ENCODE data around the gene SLX4IP.

Gene SLX4IP

DNA sequence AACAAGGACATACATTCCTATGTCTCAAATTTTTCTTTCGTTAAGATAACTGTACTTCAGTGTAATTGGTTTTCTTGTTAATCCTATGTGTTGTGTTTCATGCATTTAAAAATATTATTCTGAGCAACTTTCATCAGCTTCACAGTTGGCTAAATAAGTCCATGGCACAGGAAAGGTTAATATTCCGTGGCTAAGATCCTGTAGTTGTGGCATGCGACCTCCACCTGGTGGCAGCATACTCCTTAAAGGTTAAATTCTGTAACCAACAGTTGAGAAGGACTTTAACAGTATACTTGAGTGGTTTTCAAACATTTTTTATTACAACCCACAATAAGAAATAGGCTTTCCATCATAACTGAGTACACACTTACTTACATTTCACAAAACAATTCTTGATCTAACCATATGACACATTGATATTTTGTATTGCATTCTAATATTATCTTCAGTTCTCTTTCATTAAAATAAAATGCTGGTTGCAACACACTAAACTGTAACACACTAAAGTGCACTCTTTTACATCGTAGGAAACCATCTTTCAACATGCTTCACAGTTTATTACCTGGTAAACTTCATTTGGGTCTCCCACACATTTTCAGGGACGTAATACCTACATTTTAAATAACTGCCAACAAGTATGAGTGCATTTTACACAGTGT, 118.3 kb downstream of the SLX4IP start:
- DNase-seq = peak; percentile 6

DNA sequence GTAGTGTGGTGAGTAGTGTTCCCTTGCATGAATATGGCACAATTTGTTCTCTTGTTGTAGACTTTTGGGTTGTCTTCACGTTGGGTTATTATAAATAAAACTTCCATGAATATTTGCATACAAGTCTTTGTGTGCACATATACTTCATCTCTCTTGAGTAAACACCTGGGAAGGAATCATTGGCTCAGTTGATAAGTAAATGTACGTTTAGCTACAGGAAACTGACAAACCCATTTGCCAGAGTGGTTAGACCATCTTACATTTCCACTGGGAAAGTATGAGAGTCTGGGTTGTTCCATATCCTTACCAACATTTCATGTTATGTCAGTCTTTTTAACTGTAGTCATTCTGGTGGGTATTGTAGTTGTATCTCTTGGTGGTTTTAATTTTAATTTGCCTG, 119.2 kb downstream of the SLX4IP start:
- DNase-seq = no peak

- DNase-seq = no peak
These were observed 120.3 kb downstream of the SLX4IP start for GRCh38 chr20:10555393-10555792.

DNA sequence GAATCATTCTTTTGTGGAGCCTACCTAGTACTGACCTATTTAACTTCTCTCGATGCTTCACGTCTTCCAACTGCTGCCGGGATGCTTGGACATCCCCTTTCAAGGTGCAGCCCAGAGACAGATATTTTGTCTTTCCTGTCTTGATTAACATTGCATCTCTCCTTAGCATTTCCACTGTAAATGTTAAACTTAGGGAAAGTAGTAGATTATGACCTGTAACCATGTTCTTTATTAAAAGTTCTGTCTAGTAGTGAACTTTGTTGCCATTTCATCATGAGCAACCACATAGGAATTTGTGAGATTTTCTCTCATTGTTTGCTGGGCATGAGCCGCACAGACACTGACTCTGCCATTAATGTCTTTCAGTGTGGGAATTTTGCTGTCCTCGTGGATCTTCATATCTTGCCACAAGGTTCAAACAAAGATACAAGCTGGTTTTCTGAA, 120.8 kb downstream of the SLX4IP start:
- no peak for DNase-seq

DNA sequence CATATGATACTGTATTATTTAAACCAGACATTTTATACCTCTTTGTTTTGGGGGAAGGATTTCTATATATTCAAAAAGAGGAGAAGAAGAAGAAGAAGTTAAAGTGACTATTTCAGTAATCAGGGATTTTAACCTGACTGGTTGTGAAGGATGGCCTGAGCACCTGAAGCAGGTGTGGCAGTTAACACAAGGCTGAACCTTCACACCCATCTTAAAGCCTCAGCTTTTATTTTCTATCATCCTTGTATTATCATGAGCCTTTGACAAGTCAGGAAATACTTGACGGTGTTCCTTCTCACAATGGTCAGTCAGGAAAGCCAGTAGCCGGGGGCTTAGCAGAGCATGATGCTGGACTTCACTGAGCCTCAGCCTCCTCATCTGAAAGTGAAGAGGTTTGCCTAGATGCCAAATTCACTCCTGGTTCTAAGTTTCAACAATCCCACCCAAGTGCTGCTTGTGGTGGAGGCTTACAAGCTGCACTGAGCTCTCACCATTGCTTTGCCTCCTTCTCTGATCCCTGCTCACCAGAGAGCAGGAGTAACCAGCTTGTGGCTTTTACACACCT, 121.5 kb downstream of the SLX4IP start:
- no peak for DNase-seq

DNA sequence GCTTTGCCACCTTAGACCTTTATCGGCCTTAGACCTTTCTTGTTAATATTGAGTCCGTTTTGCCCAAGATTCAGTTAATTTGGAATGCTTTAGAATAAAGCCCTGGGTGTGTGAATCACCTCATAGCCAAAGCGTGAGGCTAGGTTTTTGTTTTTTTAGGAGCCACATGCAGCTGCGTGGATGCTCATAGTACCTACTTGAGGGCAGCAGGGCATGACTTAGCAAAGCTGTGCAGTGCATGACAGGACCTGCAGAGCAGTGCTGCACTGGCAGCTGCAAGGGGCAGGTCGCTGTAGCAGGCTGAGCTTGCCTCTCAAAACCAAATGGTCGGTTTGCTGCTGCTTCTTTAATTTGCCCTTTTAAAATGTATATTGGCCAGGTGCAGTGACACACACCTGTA, 122.6 kb downstream of the SLX4IP start:
- no peak for DNase-seq

- DNase-seq = peak; percentile 26
These were observed 123.6 kb downstream of the SLX4IP start for GRCh38 chr20:10558635-10559187.

DNA sequence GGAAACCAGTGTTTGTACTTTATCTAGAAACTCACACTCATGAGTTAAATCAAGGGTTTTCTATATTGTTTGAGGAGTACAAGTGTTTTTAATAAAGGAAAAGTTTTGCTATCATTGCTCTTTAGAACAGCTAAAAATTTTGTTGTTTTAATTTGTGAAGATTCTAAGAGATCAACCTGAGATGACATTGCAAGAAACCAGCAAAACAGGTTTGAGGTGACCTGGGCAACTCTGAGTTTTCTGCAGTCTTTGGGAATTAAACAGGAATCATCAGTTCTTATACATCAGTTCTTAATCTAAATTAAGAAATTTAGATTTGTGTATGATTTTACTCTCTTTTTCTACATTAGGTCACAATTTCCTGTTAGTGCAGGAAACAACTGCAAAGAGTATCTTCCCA, 124.2 kb downstream of the SLX4IP start:
- DNase-seq = no peak

DNA sequence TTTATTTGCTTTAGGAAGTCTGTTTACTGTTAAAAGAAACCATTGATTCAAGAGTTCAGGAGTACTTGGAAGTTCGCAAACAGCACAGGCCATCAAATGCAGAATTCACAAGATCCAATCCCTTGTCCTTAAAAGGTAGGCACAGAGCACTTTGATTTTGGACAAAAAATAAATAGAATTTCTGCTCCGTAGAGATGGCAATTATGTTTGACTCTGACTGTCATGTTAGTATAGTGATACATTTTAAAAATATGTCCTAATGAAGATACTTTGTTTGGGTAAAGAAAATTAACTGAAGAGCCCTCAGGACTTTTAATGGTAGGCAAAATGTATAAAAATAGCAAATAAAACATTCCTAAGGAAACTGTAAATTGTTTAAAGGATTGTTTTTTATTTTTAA, 125.6 kb downstream of the SLX4IP start:
- no peak for DNase-seq

GRCh38 chr20:10561302-10561701, 126.2 kb downstream of the SLX4IP start:
- DNase-seq = no peak

DNA sequence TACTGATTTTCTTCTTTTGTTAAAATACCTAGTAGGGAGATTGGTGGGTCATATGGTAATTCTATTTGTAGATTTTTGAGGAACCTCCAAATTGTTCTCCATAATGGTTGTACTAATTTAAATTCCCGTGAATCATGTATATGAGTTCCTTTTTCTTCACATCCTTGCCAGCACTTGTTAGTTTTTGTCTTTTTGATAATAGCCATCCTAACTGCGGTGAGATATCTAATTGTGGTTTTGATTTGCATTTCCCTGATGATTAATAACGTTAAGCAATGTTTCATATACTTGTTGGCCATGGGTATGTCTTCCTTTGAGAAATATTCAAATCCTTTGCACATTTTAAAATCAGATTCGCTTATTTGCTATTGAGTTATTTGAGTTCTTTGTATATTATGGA, 127.8 kb downstream of the SLX4IP start:
- DNase-seq = no peak

- no peak for DNase-seq
These were observed 128.9 kb downstream of the SLX4IP start for GRCh38 chr20:10563935-10564492.

DNA sequence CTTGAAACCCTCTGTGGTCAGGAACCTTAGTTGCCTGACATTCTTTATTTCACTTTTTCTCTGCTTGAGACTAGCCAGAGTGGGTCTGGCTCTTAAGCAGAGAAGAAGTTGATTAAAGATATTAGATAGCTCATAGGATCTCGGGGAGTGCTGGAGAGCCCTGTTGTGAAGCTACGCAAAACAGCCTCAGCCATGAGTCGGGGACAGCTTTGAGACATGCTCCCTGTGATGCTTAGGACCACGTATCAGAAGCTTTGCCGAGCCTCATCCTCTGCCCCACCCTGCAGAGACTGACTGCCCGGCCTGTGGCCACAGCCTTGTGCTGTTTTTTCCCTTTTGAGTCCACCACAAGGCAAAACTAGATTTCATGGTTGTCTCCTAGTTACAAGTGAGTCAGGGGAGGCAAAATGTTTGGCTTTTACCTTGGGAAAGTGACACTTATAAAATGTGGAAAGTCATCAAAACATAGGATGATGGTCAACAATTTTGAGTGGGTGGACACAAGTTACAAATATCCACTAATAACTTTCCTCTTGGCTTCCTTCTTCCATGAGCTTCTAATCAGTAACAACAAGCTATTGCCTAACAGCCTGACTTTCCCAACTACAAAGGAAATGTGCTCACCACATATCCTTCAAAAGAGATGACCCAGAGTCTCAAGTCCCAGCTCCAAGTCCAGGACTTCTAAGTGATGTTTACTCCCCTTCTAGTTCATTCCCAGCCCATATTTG, 130.3 kb downstream of the SLX4IP start:
- no peak for DNase-seq

DNA sequence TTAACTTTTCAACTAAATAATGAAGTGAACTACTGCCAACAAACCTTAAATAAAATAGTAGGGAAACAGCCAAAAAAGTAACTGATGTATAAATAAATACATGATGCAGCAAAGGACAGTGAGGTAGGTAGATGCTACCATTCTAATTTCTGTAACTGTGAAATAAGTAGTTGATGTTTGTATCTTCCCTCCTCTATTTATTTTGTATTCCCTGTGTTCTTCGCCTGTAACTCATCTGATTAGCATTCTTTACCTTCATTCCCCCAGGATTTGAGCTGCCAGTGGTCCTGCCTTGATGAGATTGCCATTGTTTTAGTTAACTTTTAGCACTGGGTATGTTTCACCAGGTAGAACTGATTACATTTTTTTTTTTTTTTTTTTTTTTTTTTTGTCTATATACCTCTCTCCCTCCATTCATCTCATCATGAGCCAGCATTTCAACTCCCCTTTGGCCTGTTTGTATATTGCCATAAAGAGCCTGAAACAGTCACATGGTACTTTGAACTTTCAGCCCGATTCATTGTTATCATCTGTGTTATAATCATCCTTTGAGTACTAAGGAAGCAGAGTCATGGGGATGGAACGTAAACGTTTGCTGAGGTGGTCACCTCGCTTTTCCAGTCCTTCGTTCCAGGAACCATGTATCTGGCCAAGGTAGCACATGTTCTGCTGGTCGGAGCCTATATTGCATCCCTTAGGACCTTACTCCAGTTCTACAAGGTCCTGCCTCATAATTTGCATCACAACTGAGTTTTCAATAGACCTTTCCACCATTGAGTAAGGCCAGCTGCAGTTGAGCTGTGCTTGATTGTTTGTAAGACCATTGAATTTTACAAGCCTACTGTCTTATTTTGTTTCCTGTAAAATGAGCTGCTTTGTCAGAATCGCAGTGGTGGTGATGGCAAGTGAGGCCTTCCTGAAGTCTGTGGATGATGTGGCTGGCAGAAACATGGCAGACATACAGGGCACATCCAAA, 131.1 kb downstream of the SLX4IP start:
- DNase-seq = no peak

DNA sequence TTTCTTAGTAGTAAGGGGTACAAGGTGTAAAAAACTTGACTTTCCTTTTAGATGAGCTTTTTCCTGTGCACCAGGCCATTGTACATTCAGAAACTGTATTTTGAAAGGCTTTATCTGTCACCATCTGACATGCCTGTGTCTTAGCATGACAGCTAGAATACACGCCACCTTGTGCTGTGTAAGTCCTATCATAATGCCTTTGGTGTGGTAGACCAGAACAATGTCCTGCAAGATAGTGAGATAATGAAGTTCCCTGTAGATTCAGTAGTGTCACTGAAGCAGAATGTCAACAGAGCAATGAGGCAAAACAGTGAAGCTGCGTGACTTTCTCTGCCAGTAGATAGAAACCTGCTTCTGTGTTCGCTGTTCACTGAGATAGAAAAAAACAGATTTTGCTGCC, 132.9 kb downstream of the SLX4IP start:
- peak; percentile 9 for DNase-seq

DNA sequence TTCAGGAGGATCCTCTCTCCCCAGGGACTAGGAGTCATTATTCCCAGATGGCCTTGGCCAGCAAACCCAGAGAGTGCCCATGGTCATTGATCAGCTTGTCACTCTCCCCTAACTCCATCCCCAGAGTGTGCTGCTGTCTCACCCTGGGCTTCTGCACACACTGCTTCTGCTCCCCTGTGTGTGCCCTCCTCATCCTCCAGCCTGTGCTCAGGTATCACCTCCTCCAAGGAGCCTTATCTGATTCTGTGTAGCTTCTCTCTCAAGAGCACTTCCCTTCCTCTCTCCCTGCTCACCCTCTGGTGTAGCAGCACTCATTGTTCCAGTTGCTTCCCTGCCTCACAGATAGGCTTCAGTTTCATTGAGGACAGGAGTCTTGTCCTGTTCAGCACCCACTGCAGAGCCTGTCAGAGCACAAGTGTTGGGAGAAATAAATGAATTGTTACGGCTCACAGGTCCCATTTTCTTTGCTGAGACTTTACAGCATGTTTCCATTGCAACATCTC, 136.3 kb downstream of the SLX4IP start:
- no peak for DNase-seq

GRCh38 chr20:10572853-10573252, 137.7 kb downstream of the SLX4IP start:
- DNase-seq = no peak

DNA sequence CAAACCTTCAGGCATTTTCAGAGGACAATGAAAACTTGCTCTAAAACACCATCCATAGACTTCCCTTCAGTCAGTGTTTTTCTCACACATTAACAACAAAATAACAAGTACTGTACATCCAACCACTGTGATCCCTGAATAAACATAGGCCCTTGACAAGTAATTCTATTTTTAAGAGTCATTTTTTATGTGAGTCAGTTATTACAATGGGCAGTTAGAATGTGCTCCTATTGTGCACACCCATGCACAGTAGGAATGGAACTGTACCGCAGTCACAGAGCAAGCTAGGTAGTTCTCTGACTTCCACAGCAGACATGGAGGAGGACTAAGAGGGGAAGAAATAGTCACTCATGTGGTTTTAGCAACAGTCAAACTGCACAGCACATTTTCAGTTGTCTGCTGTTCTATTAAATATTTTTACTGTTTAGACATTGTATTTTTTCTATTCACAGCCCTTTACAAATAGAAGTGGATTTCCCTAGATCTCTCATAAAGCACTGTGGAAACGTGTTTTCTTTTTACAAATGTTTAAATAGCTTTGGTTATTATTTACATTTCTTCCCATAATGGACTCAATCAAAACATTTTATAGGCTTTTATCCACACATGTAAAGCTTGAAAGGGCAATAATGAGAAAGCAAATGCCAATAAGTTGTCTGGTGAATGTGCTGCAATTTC, 138.3 kb downstream of the SLX4IP start:
- DNase-seq = no peak

- DNase-seq = no peak
These were observed 138.8 kb downstream of the SLX4IP start for GRCh38 chr20:10573951-10574339.

DNA sequence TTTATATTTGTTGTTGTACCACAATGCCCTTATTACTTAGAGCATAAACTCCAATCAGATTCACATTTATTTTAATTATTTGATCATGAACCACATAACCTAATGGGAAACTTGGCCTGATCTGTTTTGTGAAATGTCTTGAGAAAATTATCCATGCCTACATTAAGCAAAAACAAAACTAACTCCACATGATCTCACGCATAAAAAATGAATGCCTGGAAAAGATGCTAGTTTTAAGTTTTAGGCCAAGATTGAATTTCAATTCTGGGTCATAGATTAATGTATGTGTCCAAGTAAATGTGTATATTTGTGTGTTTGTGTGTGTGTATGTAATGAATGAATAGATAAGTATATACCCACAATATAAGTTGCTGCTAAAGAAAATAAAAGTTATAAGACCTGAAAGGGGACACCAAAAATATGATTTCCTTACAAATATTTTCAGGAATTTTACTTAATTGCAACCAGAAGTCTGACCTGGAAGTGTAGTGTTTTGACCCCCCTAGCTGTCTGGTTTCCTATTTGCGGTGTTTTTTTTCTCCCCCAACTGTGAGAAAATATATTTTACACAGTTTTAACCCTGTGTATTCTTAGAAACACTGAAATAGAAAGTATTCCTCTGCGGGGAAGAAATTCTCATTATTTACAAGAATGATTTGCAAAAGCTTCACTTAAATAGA, 141.4 kb downstream of the SLX4IP start:
- DNase-seq = no peak

GRCh38 chr20:10577648-10578047, 142.5 kb downstream of the SLX4IP start:
- DNase-seq = no peak
